ENCODE results near the gene OCA2. TPM values are rescaled to one million over a fixed set of nuclear protein-coding genes. Genes with fewer than 3 reads are reported as not detected.

OCA2 gene
- polyA plus RNA-seq, 1 donor (not counting 4 experiments of a cell fraction or from before 2014, with no cell fraction given) = 0.05 TPM

DNA sequence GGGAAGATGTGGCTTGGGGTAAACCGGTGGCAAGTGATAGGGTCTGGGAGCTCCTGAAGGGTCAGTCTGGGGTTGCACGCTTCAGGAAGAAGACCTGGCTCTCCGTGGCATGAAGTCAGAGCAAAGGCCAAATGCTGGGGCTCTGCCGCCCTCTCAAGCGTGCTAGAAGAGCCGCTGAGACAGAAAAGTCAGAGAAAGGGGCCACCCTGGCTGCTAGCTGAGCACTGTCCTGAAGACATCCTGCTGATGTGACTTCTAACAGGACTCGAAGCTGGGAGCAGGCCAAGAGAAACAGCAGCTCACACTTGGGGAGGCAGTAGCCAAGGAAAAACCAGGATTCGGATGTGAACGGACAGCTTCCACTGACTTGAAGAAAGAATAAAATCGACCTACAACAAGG, 270.4 kb downstream of the OCA2 start:
- H3K9me1 ChIP-seq (ENCODE audit: control insufficient read depth, extremely low read depth, insufficient read depth, low read length) = no peaks in the 10 kb centered on the region
- no peak overlapping the region for H3K4me2 ChIP-seq (ENCODE audit: control insufficient read depth, extremely low read depth, insufficient read depth, low read depth, low read length)
- TF ChIP-seq, protein P1, sequence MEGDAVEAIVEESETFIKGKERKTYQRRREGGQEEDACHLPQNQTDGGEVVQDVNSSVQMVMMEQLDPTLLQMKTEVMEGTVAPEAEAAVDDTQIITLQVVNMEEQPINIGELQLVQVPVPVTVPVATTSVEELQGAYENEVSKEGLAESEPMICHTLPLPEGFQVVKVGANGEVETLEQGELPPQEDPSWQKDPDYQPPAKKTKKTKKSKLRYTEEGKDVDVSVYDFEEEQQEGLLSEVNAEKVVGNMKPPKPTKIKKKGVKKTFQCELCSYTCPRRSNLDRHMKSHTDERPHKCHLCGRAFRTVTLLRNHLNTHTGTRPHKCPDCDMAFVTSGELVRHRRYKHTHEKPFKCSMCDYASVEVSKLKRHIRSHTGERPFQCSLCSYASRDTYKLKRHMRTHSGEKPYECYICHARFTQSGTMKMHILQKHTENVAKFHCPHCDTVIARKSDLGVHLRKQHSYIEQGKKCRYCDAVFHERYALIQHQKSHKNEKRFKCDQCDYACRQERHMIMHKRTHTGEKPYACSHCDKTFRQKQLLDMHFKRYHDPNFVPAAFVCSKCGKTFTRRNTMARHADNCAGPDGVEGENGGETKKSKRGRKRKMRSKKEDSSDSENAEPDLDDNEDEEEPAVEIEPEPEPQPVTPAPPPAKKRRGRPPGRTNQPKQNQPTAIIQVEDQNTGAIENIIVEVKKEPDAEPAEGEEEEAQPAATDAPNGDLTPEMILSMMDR (optimal IDR thresholded peaks at IDR 0.05 in 1 of 3, IDR thresholded peaks at IDR 0.05 in 1 of 3, conservative IDR thresholded peaks at IDR 0.05 in 1 of 3; ENCODE audit: extremely low read depth in 1 of 3, insufficient read depth in 2 of 3, low read length in 3 of 3) = no peak
- TF ChIP-seq EZH2 (IDR thresholded peaks at IDR 0.05; ENCODE audit: low read length) = no peak
- H3K4me3 ChIP-seq (ENCODE audit: control insufficient read depth in 2 of 3, extremely low read depth in 1 of 3, insufficient read depth in 2 of 3, low read depth in 1 of 3, low read length in 3 of 3) = no peak overlapping the region
- DNase-seq (ENCODE audit: low read depth, low spot score) (no peak), FAIRE-seq (no peak)
- H3K79me2 ChIP-seq (ENCODE audit: control insufficient read depth, insufficient read depth, low read length) = no peaks in the 10 kb centered on the region
- no peaks in the 10 kb centered on the region for H3K36me3 ChIP-seq (ENCODE audit: control insufficient read depth in 2 of 2, extremely low read depth in 1 of 2, insufficient read depth in 2 of 2, low read length in 2 of 2)
- H2AFZ ChIP-seq (ENCODE audit: control insufficient read depth, low read length) = no peak overlapping the region
- H3K9ac ChIP-seq (ENCODE audit: control insufficient read depth, extremely low read depth, insufficient read depth, low read length) = no peak overlapping the region
- H3K9me3 ChIP-seq (ENCODE audit: control insufficient read depth, low read depth, low read length) = no peaks in the 10 kb centered on the region
- dilution Hi-C loops (cut with MboI; ENCODE audit: extremely low pct_ligation_motif_present, low sequenced_read_pairs) = no loop called here
- H3K27me3 ChIP-seq (ENCODE audit: control insufficient read depth, extremely low read depth, insufficient read depth, low read length) = no peaks in the 10 kb centered on the region
- H4K20me1 ChIP-seq (ENCODE audit: control insufficient read depth, extremely low read depth, insufficient read depth, low read length) = no peaks in the 10 kb centered on the region
- no peaks in the 10 kb centered on the region for H3K4me1 ChIP-seq (ENCODE audit: control insufficient read depth, extremely low read depth, insufficient read depth, low read length)
- H3K27ac ChIP-seq (ENCODE audit: control insufficient read depth, insufficient read depth, low read length) = no peak overlapping the region

DNA sequence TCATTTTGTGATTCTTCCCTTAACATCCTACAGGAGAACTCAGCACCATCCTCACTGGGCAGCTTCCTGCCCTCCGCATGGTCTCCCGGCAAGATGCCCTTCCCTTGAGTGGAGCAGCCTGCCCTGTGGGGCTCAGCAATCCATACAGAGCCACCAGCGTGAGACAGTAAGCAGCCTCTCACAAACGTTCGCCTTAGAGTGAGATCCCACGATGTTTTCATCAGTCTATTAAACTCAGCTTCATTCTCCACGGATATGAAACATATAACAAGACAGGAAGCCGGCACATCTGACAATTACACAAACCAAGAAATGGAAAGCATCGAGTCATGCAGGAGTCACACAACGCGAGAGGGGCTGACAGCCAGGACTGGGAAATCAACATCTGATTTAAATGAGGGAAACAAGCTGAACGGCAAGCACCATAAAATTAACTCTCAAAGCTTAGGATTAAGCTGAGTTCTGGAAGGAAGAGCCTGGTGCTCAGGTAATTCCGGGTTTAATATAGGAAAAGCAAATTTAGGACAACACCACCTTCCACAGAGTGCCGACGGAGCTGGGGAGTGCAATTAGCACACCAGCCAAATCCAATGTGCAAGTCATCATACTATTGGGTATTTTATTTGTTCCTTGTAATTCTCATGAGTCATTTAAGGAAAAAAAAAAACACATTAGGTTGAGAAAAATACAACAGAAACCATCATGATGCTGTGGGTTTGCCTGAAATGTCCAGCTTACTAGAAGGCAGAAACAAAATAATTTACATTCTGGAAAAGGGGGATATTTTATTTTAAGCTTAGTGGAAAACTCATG, 272.0 kb downstream of the OCA2 start:
- Histone ChIP-seq H3K9me3 (ENCODE audit: control insufficient read depth, low read depth, low read length) (no peaks in the 10 kb centered on the region), H3K9me1 (ENCODE audit: control insufficient read depth, extremely low read depth, insufficient read depth, low read length) (no peaks in the 10 kb centered on the region), H4K20me1 (ENCODE audit: control insufficient read depth, extremely low read depth, insufficient read depth, low read length) (no peaks in the 10 kb centered on the region), H3K79me2 (ENCODE audit: control insufficient read depth, insufficient read depth, low read length) (no peaks in the 10 kb centered on the region), H3K4me2 (ENCODE audit: control insufficient read depth, extremely low read depth, insufficient read depth, low read depth, low read length) (no peak overlapping the region), H3K9ac (ENCODE audit: control insufficient read depth, extremely low read depth, insufficient read depth, low read length) (no peak overlapping the region), H3K4me3 (ENCODE audit: control insufficient read depth in 2 of 3, extremely low read depth in 1 of 3, insufficient read depth in 2 of 3, low read depth in 1 of 3, low read length in 3 of 3) (no peak overlapping the region), H3K27me3 (ENCODE audit: control insufficient read depth, extremely low read depth, insufficient read depth, low read length) (no peaks in the 10 kb centered on the region), H3K36me3 (ENCODE audit: control insufficient read depth in 2 of 2, extremely low read depth in 1 of 2, insufficient read depth in 2 of 2, low read length in 2 of 2) (no peaks in the 10 kb centered on the region), H2AFZ (ENCODE audit: control insufficient read depth, low read length) (no peak overlapping the region), H3K4me1 (ENCODE audit: control insufficient read depth, extremely low read depth, insufficient read depth, low read length) (no peaks in the 10 kb centered on the region), H3K27ac (ENCODE audit: control insufficient read depth, insufficient read depth, low read length) (no peak overlapping the region)
- dilution Hi-C loops (cut with MboI; ENCODE audit: extremely low pct_ligation_motif_present, low sequenced_read_pairs) = no loop called here
- TF ChIP-seq EZH2 (IDR thresholded peaks at IDR 0.05; ENCODE audit: low read length) = no peak
- TF ChIP-seq, protein P1 (optimal IDR thresholded peaks at IDR 0.05 in 1 of 3, IDR thresholded peaks at IDR 0.05 in 1 of 3, conservative IDR thresholded peaks at IDR 0.05 in 1 of 3; ENCODE audit: extremely low read depth in 1 of 3, insufficient read depth in 2 of 3, low read length in 3 of 3) = no peak
- FAIRE-seq = no peak
- no peak for DNase-seq (ENCODE audit: low read depth, low spot score)
